ENCODE data around the gene GAB2. TPM values are rescaled to one million over a fixed set of nuclear protein-coding genes. Genes with fewer than 3 reads are reported as not detected.
"Not testable (repeated sequence)": the region's sequence is repeated elsewhere in the genome, so short reads cannot be mapped to it uniquely, and the experiment has no call there.

GAB2 gene
- total and polyA plus RNA-seq, 2 of the 4 experiments (the other 2 are of a cell fraction) = 3.3 to 5.9 TPM

GRCh38 chr11:78176605-78177141 is 240.9 kb downstream of the GAB2 start:
- H3K18ac ChIP-seq (ENCODE audit: low read depth, low read length) = no peak overlapping the region
- DNase-seq (no peak), ATAC-seq (ENCODE audit: low read depth) (no peak)
- POLR2A ChIA-PET (ENCODE audit: unreplicated experiment) = no interaction called here
- peaks cover 29% of the 10 kb centered on the region for H3K36me3 ChIP-seq (ENCODE audit: control insufficient read depth, insufficient read depth, low read length)
- no peak overlapping the region for H3K9ac ChIP-seq (ENCODE audit: low read depth, low read length)
- H2BK120ac ChIP-seq (ENCODE audit: low read depth, low read length) = no peak overlapping the region
- no peak overlapping the region for H2AK9ac ChIP-seq (replicated peaks; ENCODE audit: low read depth, low read length, poor library complexity)
- H2AK5ac ChIP-seq (ENCODE audit: low read depth, low read length) = no peak overlapping the region
- H2AFZ ChIP-seq (replicated peaks; ENCODE audit: low read length, poor library complexity) = no peak overlapping the region
- H3K9me1 ChIP-seq (ENCODE audit: insufficient read depth, low read length) = peaks cover 12% of the 10 kb centered on the region
- H3K23ac ChIP-seq (ENCODE audit: low read depth, low read length) = no peak overlapping the region
- intact Hi-C loops (cut with micrococcal nuclease) (no loop called here), in situ Hi-C loops (cut with MboI; ENCODE audit: low sequenced_read_pairs) (no loop called here), dilution Hi-C loops (cut with HindIII; ENCODE audit: low sequenced_read_pairs, unreplicated experiment) (no loop called here)
- no TSS peak for BruUV-seq (replicated peaks)
- WGBS, 2 experiments (ENCODE audit: extremely low coverage in 2 of 2, insufficient read length in 1 of 2) = no CpG with 5 or more reads among the region's 10 CpGs
- H3K27ac ChIP-seq (ENCODE audit: insufficient read depth, low read length) = no peak overlapping the region
- H4K91ac ChIP-seq (ENCODE audit: insufficient read depth, low read depth, low read length) = no peak overlapping the region
- no peak overlapping the region for H2BK15ac ChIP-seq (ENCODE audit: low read depth, low read length)
- H3K9me3 ChIP-seq (ENCODE audit: control insufficient read depth, insufficient read depth, low read length) = no peaks in the 10 kb centered on the region
- H4K8ac ChIP-seq (ENCODE audit: low read depth in 2 of 2, low read length in 2 of 2) = no peak overlapping the region
- no peaks in the 10 kb centered on the region for H3K4me1 ChIP-seq (ENCODE audit: control insufficient read depth, insufficient read depth, low read length)
- H4K20me1 ChIP-seq (ENCODE audit: insufficient read depth, low read length) = peaks cover 5% of the 10 kb centered on the region
- no peak overlapping the region for H4K5ac ChIP-seq (ENCODE audit: low read depth, low read length)
- no peaks in the 10 kb centered on the region for H3K27me3 ChIP-seq (ENCODE audit: control insufficient read depth, insufficient read depth, low read length)
- H3K14ac ChIP-seq (replicated peaks; ENCODE audit: low read depth, low read length) = no peak overlapping the region
- TF ChIP-seq, protein P1, sequence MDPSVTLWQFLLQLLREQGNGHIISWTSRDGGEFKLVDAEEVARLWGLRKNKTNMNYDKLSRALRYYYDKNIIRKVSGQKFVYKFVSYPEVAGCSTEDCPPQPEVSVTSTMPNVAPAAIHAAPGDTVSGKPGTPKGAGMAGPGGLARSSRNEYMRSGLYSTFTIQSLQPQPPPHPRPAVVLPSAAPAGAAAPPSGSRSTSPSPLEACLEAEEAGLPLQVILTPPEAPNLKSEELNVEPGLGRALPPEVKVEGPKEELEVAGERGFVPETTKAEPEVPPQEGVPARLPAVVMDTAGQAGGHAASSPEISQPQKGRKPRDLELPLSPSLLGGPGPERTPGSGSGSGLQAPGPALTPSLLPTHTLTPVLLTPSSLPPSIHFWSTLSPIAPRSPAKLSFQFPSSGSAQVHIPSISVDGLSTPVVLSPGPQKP (IDR thresholded peaks at IDR 0.05; ENCODE audit: borderline replicate concordance, low read depth, low read length) = no peak
- TF ChIP-seq CEBPB (IDR thresholded peaks at IDR 0.05; ENCODE audit: low read depth, low read length) = no peak
- TF ChIP-seq BHLHE40 (IDR thresholded peaks at IDR 0.05; ENCODE audit: low read depth, low read length) = no peak
- TF ChIP-seq RAD21 (IDR thresholded peaks at IDR 0.05; ENCODE audit: low read length) = no peak
- TF ChIP-seq MAZ (IDR thresholded peaks at IDR 0.05; ENCODE audit: borderline replicate concordance, low read depth, low read length) = no peak
- no peak for TF ChIP-seq POLR2A (IDR thresholded peaks at IDR 0.05; ENCODE audit: low read depth, low read length)
- no peak for TF ChIP-seq MAFK (IDR thresholded peaks at IDR 0.05; ENCODE audit: low read depth, low read length)
- TF ChIP-seq FOS (IDR thresholded peaks at IDR 0.05; ENCODE audit: low read depth, low read length) = no peak
- no peak overlapping the region for H3K4me3 ChIP-seq (ENCODE audit: insufficient read depth, low read depth, low read length)
- CTCF ChIA-PET = no interaction called here
- H3K79me1 ChIP-seq (ENCODE audit: low read depth in 1 of 2, low read length in 2 of 2) = peaks cover 5 to 60% of the 10 kb centered on the region in 2 experiments
- no peak overlapping the region for H2BK20ac ChIP-seq (ENCODE audit: low read depth, low read length)
- no peak overlapping the region for H3K4ac ChIP-seq (ENCODE audit: low read depth, low read length)
- no peak overlapping the region for H3K4me2 ChIP-seq (ENCODE audit: low read depth, low read length)
- no peak overlapping the region for H3K56ac ChIP-seq (ENCODE audit: extremely low read depth, insufficient read depth, low read length)
- no peak overlapping the region for H2BK5ac ChIP-seq (ENCODE audit: low read depth, low read length, poor library complexity, severe bottlenecking)

- no CpG with 5 or more reads among the region's 3 CpGs for WGBS, 2 experiments (ENCODE audit: extremely low coverage in 2 of 2, insufficient read length in 1 of 2)
- not testable (repeated sequence) for BruUV-seq (replicated peaks); ATAC-seq (ENCODE audit: low read depth)
Measured at GRCh38 chr11:78175862-78176261, 241.8 kb downstream of the GAB2 start.

More at GRCh38 chr11:78175862-78176261, 241.8 kb downstream of the GAB2 start:
- Histone ChIP-seq H3K9me1 (ENCODE audit: insufficient read depth, low read length) (peaks cover 12% of the 10 kb centered on the region), H3K79me1 (ENCODE audit: low read depth in 1 of 2, low read length in 2 of 2) (peaks cover 5 to 56% of the 10 kb centered on the region in 2 experiments; a peak in 3 of 4 replicates), H3K36me3 (ENCODE audit: control insufficient read depth, insufficient read depth, low read length) (peaks cover 30% of the 10 kb centered on the region)
- H3K23ac ChIP-seq (ENCODE audit: low read depth, low read length); H3K4ac ChIP-seq (ENCODE audit: low read depth, low read length); H3K14ac ChIP-seq (replicated peaks; ENCODE audit: low read depth, low read length); H3K9me3 ChIP-seq (ENCODE audit: control insufficient read depth, insufficient read depth, low read length); H4K91ac ChIP-seq (ENCODE audit: insufficient read depth, low read depth, low read length); H2BK120ac ChIP-seq (ENCODE audit: low read depth, low read length); H3K9ac ChIP-seq (ENCODE audit: low read depth, low read length); H3K4me1 ChIP-seq (ENCODE audit: control insufficient read depth, insufficient read depth, low read length); DNase-seq; H2BK5ac ChIP-seq (ENCODE audit: low read depth, low read length, poor library complexity, severe bottlenecking); in situ Hi-C loops (cut with MboI; ENCODE audit: low sequenced_read_pairs); H3K4me3 ChIP-seq (ENCODE audit: insufficient read depth, low read depth, low read length); H2AFZ ChIP-seq (replicated peaks; ENCODE audit: low read length, poor library complexity); H2BK15ac ChIP-seq (ENCODE audit: low read depth, low read length); H3K18ac ChIP-seq (ENCODE audit: low read depth, low read length); H2AK9ac ChIP-seq (replicated peaks; ENCODE audit: low read depth, low read length, poor library complexity); POLR2A ChIA-PET (ENCODE audit: unreplicated experiment); H4K8ac ChIP-seq (ENCODE audit: low read depth in 2 of 2, low read length in 2 of 2); H4K5ac ChIP-seq (ENCODE audit: low read depth, low read length); H3K56ac ChIP-seq (ENCODE audit: extremely low read depth, insufficient read depth, low read length); H3K4me2 ChIP-seq (ENCODE audit: low read depth, low read length); H2AK5ac ChIP-seq (ENCODE audit: low read depth, low read length); H3K27ac ChIP-seq (ENCODE audit: insufficient read depth, low read length); H3K27me3 ChIP-seq (ENCODE audit: control insufficient read depth, insufficient read depth, low read length); intact Hi-C loops (cut with micrococcal nuclease); H2BK20ac ChIP-seq (ENCODE audit: low read depth, low read length); CTCF ChIA-PET; dilution Hi-C loops (cut with HindIII; ENCODE audit: low sequenced_read_pairs, unreplicated experiment); H4K20me1 ChIP-seq (ENCODE audit: insufficient read depth, low read length): not testable (repeated sequence)

All from IMR-90 (cell line).